ENCODE results near the gene FGF1.

DNA sequence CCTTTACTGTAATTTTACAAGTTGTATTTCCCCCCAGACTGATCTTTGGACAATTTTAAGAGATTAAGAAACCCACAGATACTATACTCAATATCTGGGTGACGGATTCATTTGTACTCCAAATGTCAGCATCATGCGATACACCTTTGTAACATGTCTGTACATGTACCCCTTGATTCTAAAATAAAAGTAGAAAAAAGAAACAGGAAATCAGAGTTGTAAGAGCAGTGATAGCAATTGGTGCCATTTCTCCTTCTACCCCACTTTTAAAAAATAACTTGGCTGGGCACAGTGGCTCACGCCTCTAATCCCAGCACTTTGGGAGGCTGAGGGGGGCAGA, 116.9 kb downstream of the FGF1 start:
- TF ChIP-seq, protein P1, sequence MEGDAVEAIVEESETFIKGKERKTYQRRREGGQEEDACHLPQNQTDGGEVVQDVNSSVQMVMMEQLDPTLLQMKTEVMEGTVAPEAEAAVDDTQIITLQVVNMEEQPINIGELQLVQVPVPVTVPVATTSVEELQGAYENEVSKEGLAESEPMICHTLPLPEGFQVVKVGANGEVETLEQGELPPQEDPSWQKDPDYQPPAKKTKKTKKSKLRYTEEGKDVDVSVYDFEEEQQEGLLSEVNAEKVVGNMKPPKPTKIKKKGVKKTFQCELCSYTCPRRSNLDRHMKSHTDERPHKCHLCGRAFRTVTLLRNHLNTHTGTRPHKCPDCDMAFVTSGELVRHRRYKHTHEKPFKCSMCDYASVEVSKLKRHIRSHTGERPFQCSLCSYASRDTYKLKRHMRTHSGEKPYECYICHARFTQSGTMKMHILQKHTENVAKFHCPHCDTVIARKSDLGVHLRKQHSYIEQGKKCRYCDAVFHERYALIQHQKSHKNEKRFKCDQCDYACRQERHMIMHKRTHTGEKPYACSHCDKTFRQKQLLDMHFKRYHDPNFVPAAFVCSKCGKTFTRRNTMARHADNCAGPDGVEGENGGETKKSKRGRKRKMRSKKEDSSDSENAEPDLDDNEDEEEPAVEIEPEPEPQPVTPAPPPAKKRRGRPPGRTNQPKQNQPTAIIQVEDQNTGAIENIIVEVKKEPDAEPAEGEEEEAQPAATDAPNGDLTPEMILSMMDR (IDR thresholded peaks at IDR 0.05) = no peak
- TF ChIP-seq POLR2A (IDR thresholded peaks at IDR 0.05) = no peak
